ENCODE results near the gene TTBK2. TPM values are rescaled to one million over a fixed set of nuclear protein-coding genes. Genes with fewer than 3 reads are reported as not detected.

Gene TTBK2
- polyA plus RNA-seq, 1 donor from 2014 or later, result 15.2 TPM

DNA sequence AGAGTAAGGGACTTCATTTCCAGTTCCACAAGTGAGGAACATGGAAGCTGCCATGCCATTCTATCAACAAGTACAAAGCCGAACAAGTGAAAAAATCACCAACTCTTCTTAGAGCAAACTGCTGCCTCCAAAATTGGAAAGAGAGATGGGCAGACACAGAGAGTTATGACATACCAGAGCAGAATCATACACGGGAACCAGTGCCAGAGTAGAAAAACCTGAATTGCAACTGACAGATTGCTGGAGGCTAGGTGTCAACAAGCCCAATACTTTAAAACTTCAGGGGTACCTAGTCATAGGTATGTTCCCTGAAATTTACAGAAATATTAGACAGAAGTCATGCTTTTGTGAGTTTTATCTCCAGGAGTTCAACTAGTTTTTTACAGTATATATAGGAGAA is 62.0 kb downstream of the TTBK2 start:
- Histone ChIP-seq H3K4me3 (ENCODE audit: low read length) (no peak overlapping the region), H2AFZ (ENCODE audit: low read depth, low read length) (no peak overlapping the region), H3K79me2 (replicated peaks; ENCODE audit: insufficient read depth, low read length) (no peaks in the 10 kb centered on the region), H3K27me3 (ENCODE audit: insufficient read depth, low read depth, low read length) (no peaks in the 10 kb centered on the region), H3K9ac (ENCODE audit: low read length) (no peak overlapping the region), H3K27ac (ENCODE audit: low read length) (no peak overlapping the region), H4K20me1 (ENCODE audit: insufficient read depth) (no peaks in the 10 kb centered on the region), H3K9me2 (ENCODE audit: insufficient read depth, low read length) (no peaks in the 10 kb centered on the region), H3F3A (ENCODE audit: insufficient read depth, low read length, poor library complexity, severe bottlenecking) (no peaks in the 10 kb centered on the region), H3K4me2 (ENCODE audit: low read length) (no peak overlapping the region), H3K36me3 (ENCODE audit: insufficient read depth, low read length) (no peaks in the 10 kb centered on the region), H3K9me3 (ENCODE audit: low read length) (no peaks in the 10 kb centered on the region)
- TF ChIP-seq, protein P1, sequence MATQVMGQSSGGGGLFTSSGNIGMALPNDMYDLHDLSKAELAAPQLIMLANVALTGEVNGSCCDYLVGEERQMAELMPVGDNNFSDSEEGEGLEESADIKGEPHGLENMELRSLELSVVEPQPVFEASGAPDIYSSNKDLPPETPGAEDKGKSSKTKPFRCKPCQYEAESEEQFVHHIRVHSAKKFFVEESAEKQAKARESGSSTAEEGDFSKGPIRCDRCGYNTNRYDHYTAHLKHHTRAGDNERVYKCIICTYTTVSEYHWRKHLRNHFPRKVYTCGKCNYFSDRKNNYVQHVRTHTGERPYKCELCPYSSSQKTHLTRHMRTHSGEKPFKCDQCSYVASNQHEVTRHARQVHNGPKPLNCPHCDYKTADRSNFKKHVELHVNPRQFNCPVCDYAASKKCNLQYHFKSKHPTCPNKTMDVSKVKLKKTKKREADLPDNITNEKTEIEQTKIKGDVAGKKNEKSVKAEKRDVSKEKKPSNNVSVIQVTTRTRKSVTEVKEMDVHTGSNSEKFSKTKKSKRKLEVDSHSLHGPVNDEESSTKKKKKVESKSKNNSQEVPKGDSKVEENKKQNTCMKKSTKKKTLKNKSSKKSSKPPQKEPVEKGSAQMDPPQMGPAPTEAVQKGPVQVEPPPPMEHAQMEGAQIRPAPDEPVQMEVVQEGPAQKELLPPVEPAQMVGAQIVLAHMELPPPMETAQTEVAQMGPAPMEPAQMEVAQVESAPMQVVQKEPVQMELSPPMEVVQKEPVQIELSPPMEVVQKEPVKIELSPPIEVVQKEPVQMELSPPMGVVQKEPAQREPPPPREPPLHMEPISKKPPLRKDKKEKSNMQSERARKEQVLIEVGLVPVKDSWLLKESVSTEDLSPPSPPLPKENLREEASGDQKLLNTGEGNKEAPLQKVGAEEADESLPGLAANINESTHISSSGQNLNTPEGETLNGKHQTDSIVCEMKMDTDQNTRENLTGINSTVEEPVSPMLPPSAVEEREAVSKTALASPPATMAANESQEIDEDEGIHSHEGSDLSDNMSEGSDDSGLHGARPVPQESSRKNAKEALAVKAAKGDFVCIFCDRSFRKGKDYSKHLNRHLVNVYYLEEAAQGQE (IDR thresholded peaks at IDR 0.05; ENCODE audit: borderline replicate concordance), result no peak
- TF ChIP-seq EZH2 (IDR thresholded peaks at IDR 0.05; ENCODE audit: borderline replicate concordance, insufficient read depth, low read length, poor library complexity, severe bottlenecking) (no peak), POLR2AphosphoS5 (IDR thresholded peaks at IDR 0.05) (no peak), EP300 (conservative IDR thresholded peaks at IDR 0.05; ENCODE audit: poor library complexity, severe bottlenecking) (no peak), MXI1 (conservative IDR thresholded peaks at IDR 0.05; ENCODE audit: poor library complexity, severe bottlenecking) (no peak), RAD21 (conservative IDR thresholded peaks at IDR 0.05) (no peak), SMC3 (conservative IDR thresholded peaks at IDR 0.05; ENCODE audit: poor library complexity) (no peak), TAF1 (IDR thresholded peaks at IDR 0.05; ENCODE audit: low read depth) (no peak)
- TF ChIP-seq, protein P2, sequence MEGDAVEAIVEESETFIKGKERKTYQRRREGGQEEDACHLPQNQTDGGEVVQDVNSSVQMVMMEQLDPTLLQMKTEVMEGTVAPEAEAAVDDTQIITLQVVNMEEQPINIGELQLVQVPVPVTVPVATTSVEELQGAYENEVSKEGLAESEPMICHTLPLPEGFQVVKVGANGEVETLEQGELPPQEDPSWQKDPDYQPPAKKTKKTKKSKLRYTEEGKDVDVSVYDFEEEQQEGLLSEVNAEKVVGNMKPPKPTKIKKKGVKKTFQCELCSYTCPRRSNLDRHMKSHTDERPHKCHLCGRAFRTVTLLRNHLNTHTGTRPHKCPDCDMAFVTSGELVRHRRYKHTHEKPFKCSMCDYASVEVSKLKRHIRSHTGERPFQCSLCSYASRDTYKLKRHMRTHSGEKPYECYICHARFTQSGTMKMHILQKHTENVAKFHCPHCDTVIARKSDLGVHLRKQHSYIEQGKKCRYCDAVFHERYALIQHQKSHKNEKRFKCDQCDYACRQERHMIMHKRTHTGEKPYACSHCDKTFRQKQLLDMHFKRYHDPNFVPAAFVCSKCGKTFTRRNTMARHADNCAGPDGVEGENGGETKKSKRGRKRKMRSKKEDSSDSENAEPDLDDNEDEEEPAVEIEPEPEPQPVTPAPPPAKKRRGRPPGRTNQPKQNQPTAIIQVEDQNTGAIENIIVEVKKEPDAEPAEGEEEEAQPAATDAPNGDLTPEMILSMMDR (IDR thresholded peaks at IDR 0.05; ENCODE audit: poor library complexity, severe bottlenecking), result no peak

DNA sequence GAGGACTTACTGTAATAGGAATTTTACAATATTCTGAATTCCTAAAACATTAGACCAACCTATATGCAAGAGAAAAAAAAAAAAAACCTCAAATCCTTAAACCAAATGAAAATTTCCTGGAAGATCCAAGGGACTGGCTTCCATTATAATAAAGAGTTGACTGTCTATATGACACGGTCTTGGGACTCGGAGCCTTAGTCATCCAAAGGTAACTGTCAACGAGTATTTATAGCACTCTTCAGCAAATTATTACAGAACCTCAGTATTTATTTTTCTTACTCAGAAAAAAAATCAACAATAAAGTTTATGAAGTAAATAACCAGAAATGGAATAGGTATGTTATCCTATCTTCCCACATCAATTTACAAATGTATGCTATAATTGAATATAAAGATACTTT is 66.0 kb downstream of the TTBK2 start:
- TF ChIP-seq, protein P2 (IDR thresholded peaks at IDR 0.05; ENCODE audit: poor library complexity, severe bottlenecking), result no peak
- TF ChIP-seq, protein P1 (IDR thresholded peaks at IDR 0.05; ENCODE audit: borderline replicate concordance), result no peak
- TF ChIP-seq EZH2 (IDR thresholded peaks at IDR 0.05; ENCODE audit: borderline replicate concordance, insufficient read depth, low read length, poor library complexity, severe bottlenecking), result no peak
- no peak for TF ChIP-seq EP300 (conservative IDR thresholded peaks at IDR 0.05; ENCODE audit: poor library complexity, severe bottlenecking)
- no peak overlapping the region for H3K4me3 ChIP-seq (ENCODE audit: low read length)
- H3K27ac ChIP-seq (ENCODE audit: low read length), result no peak overlapping the region
- H3K9ac ChIP-seq (ENCODE audit: low read length), result no peak overlapping the region
- H3F3A ChIP-seq (ENCODE audit: insufficient read depth, low read length, poor library complexity, severe bottlenecking), result no peaks in the 10 kb centered on the region
- H3K9me2 ChIP-seq (ENCODE audit: insufficient read depth, low read length), result no peaks in the 10 kb centered on the region
- H3K9me3 ChIP-seq (ENCODE audit: low read length), result no peaks in the 10 kb centered on the region
- no peak overlapping the region for H3K4me2 ChIP-seq (ENCODE audit: low read length)
- H3K36me3 ChIP-seq (ENCODE audit: insufficient read depth, low read length), result no peaks in the 10 kb centered on the region
- H3K79me2 ChIP-seq (replicated peaks; ENCODE audit: insufficient read depth, low read length), result no peaks in the 10 kb centered on the region
- H2AFZ ChIP-seq (ENCODE audit: low read depth, low read length), result no peak overlapping the region
- no peaks in the 10 kb centered on the region for H4K20me1 ChIP-seq (ENCODE audit: insufficient read depth)
- no peaks in the 10 kb centered on the region for H3K27me3 ChIP-seq (ENCODE audit: insufficient read depth, low read depth, low read length)
